ENCODE measurements around the gene EDAR. TPM values are rescaled to one million over a fixed set of nuclear protein-coding genes. Genes with fewer than 3 reads are reported as not detected.

Gene EDAR
- total RNA-seq, 2 donors from 2014 or later: not detected

DNA sequence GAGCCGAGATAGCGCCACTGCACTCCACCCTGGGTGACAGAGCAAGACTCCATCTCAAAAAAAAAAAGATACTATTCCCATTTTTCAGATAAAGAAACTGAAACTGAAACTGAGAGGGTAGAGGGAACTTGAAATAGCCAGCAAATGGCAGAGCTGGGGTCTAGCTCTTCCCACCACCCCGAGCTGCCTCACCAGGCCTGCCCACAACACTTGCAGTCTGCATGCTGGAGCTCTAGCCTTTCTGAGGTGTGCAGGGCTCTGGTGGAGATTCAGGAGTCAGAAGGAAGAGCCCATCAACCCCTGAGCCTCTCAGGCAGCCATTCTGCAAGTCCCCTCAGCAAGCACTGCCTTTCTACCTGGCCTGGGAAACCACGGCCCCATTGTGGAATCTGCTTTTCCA is 14.3 kb downstream of the EDAR start:
- Histone ChIP-seq H3K27ac (ENCODE audit: low read depth, low read length) (no peak overlapping the region), H3K27me3 (ENCODE audit: control insufficient read depth, insufficient read depth, low read length, poor library complexity, severe bottlenecking) (peaks cover 15% of the 10 kb centered on the region), H3K4me1 (ENCODE audit: control insufficient read depth, insufficient read depth, low read length) (no peaks in the 10 kb centered on the region), H3K4me3 (ENCODE audit: low read length) (no peak overlapping the region), H3K9ac (ENCODE audit: extremely low read depth, low read length, poor library complexity, severe bottlenecking) (no peak overlapping the region), H3K36me3 (ENCODE audit: control insufficient read depth, insufficient read depth, low read length) (no peaks in the 10 kb centered on the region), H3K9me3 (ENCODE audit: control insufficient read depth, low read length) (no peaks in the 10 kb centered on the region)
- Mint-ChIP-seq H3K4me3 (no peak overlapping the region), H3K27ac (no peak overlapping the region), H3K9me3 (no peaks in the 10 kb centered on the region), H3K36me3 (ENCODE audit: low read depth) (no peaks in the 10 kb centered on the region), H3K27me3 (ENCODE audit: insufficient read depth) (peaks cover 51% of the 10 kb centered on the region), H3K4me1 (peaks cover 26% of the 10 kb centered on the region)
- 80 to 92% methylated on average over 1 to 4 of the region's 4 CpGs for WGBS, 2 experiments (ENCODE audit: insufficient coverage in 1 of 2, insufficient read length in 1 of 2)
- TF ChIP-seq, protein P1, sequence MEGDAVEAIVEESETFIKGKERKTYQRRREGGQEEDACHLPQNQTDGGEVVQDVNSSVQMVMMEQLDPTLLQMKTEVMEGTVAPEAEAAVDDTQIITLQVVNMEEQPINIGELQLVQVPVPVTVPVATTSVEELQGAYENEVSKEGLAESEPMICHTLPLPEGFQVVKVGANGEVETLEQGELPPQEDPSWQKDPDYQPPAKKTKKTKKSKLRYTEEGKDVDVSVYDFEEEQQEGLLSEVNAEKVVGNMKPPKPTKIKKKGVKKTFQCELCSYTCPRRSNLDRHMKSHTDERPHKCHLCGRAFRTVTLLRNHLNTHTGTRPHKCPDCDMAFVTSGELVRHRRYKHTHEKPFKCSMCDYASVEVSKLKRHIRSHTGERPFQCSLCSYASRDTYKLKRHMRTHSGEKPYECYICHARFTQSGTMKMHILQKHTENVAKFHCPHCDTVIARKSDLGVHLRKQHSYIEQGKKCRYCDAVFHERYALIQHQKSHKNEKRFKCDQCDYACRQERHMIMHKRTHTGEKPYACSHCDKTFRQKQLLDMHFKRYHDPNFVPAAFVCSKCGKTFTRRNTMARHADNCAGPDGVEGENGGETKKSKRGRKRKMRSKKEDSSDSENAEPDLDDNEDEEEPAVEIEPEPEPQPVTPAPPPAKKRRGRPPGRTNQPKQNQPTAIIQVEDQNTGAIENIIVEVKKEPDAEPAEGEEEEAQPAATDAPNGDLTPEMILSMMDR (conservative IDR thresholded peaks at IDR 0.05): no peak
- DNase-seq: no peak

DNA sequence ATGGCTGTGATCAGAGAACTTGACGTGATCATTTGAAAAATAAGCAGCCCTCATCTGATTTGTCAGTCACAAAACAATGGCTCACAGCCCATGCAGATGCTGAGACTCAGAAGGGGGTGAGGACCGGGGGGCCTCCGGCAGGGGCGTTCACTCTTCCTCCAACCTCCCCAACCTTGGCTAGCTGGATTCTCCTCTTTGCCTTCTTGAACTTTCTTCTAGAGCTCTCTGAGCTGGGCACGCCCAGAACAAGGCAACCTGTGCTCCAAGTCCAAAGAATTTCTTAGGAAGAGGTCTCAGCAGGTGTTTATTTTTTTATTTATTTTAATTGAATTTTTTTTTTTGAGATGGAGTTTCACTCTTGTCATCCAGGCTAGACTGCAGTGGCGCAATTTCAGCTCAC is 16.4 kb downstream of the EDAR start:
- Mint-ChIP-seq H3K9me3 (no peaks in the 10 kb centered on the region), H3K27me3 (ENCODE audit: insufficient read depth) (peaks cover 64% of the 10 kb centered on the region), H3K27ac (no peak overlapping the region), H3K4me3 (no peak overlapping the region), H3K36me3 (ENCODE audit: low read depth) (no peaks in the 10 kb centered on the region), H3K4me1 (peaks cover 15% of the 10 kb centered on the region)
- no peak overlapping the region for H3K4me3 ChIP-seq (ENCODE audit: low read length)
- H3K36me3 ChIP-seq (ENCODE audit: control insufficient read depth, insufficient read depth, low read length): no peaks in the 10 kb centered on the region
- H3K4me1 ChIP-seq (ENCODE audit: control insufficient read depth, insufficient read depth, low read length): no peaks in the 10 kb centered on the region
- H3K27ac ChIP-seq (ENCODE audit: low read depth, low read length): no peak overlapping the region
- no peak for DNase-seq
- WGBS, 2 experiments (ENCODE audit: insufficient coverage in 1 of 2, insufficient read length in 1 of 2): 93 to 95% methylated on average over 2 to 6 of the region's 6 CpGs
- TF ChIP-seq, protein P1 (conservative IDR thresholded peaks at IDR 0.05): no peak
- peaks cover 34% of the 10 kb centered on the region for H3K27me3 ChIP-seq (ENCODE audit: control insufficient read depth, insufficient read depth, low read length, poor library complexity, severe bottlenecking)
- no peak overlapping the region for H3K9ac ChIP-seq (ENCODE audit: extremely low read depth, low read length, poor library complexity, severe bottlenecking)
- no peaks in the 10 kb centered on the region for H3K9me3 ChIP-seq (ENCODE audit: control insufficient read depth, low read length)

DNA sequence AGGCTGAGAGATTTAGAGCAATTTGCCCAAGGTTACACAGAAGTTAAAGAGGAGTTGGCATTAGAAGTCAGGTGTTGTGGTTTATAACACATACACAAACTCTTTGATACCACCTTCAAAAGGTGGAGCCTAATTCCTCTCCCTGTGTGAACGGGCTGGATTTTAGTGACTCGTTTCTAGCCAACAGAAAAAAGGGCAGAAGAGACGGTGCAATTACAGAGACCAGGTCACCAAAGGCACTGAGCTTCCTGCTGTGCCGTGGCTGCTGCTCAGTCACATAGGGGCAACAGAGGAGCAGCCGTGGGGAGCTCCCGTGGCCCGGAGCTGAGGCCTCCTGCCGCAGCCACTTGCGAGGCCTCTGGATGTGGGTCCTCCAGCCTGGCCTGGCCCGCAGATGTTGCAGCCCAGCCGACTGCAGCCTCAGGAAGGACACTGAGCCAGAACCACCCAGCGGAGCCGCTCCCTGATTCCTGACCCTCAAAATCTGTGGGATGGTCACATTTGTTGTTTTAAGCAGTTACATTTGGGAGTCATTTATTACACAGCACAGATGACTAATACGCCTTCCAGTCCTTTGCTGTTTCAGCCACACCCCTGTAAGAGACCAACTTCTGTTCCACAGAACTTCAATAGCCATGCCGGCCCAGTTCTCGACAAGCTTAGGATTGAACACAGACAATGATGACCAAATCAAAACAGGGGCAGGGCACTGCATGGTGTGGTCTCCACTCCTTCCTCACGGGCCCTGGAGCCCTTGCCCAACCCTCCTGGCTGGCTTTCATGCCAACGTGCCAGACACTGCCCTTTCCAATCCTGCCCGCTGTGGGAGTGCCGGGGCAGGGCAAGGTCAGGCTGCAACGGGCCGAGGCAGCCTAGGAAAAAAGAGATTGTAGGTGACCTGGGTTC is 17.1 kb downstream of the EDAR start:
- no peak overlapping the region for H3K27ac Mint-ChIP-seq
- DNase-seq: no peak

More for the DNA sequence above, 17.1 kb downstream of the EDAR start:
- peaks cover 41% of the 10 kb centered on the region for H3K27me3 ChIP-seq (ENCODE audit: control insufficient read depth, insufficient read depth, low read length, poor library complexity, severe bottlenecking)
- 87 to 89% methylated on average over 6 to 22 of the region's 22 CpGs for WGBS, 2 experiments (ENCODE audit: insufficient coverage in 1 of 2, insufficient read length in 1 of 2)
- no peaks in the 10 kb centered on the region for H3K9me3 ChIP-seq (ENCODE audit: control insufficient read depth, low read length)
- no peak overlapping the region for H3K4me3 ChIP-seq (ENCODE audit: low read length)
- H3K9me3 Mint-ChIP-seq: no peaks in the 10 kb centered on the region
- H3K9ac ChIP-seq (ENCODE audit: extremely low read depth, low read length, poor library complexity, severe bottlenecking): no peak overlapping the region
- H3K4me1 ChIP-seq (ENCODE audit: control insufficient read depth, insufficient read depth, low read length): no peaks in the 10 kb centered on the region
- H3K27ac ChIP-seq (ENCODE audit: low read depth, low read length): no peak overlapping the region
- H3K27me3 Mint-ChIP-seq (ENCODE audit: insufficient read depth): peaks cover 68% of the 10 kb centered on the region
- TF ChIP-seq, protein P1 (conservative IDR thresholded peaks at IDR 0.05): no peak
- H3K4me1 Mint-ChIP-seq: peaks cover 15% of the 10 kb centered on the region
- H3K36me3 Mint-ChIP-seq (ENCODE audit: low read depth): no peaks in the 10 kb centered on the region
- H3K4me3 Mint-ChIP-seq: no peak overlapping the region
- no peaks in the 10 kb centered on the region for H3K36me3 ChIP-seq (ENCODE audit: control insufficient read depth, insufficient read depth, low read length)
